GM21528 (cell line): ENCODE data around the gene TRIB2.
"Not testable (repeated sequence)": the region's sequence is repeated elsewhere in the genome, so short reads cannot be mapped to it uniquely, and the experiment has no call there.

Source experiments
- ATAC-seq: cut with Tn5 transposase; IDR thresholded peaks from one replicate; pipeline ENCODE4 v1.9.1; 2021; ENCODE audit warnings: mild to moderate bottlenecking, moderate library complexity; ENCODE audit not compliant: unreplicated experiment, low FRiP score

The TRIB2 gene

GRCh38 chr2:12716282-12717190, at the start of gene TRIB2:
TSS of gene TRIB2 (plus strand) at chr2:12716936. CDS start at chr2:12718308, 1,372 bp downstream.
- ATAC-seq, result peak; percentile 73

- no peak for ATAC-seq
These were observed 47.7 kb upstream of the TRIB2 start for GRCh38 chr2:12669036-12669435.

- no peak for ATAC-seq
These were observed 43.9 kb upstream of the TRIB2 start for GRCh38 chr2:12672711-12673315.

GRCh38 chr2:12674644-12675328, 42.0 kb upstream of the TRIB2 start:
- no peak for ATAC-seq

- ATAC-seq, result no peak
These were observed 41.4 kb upstream of the TRIB2 start for GRCh38 chr2:12675352-12675795.

GRCh38 chr2:12675801-12676200, 40.9 kb upstream of the TRIB2 start:
- no peak for ATAC-seq

GRCh38 chr2:12676771-12677170, 40.0 kb upstream of the TRIB2 start:
- no peak for ATAC-seq

GRCh38 chr2:12678186-12678585, 38.5 kb upstream of the TRIB2 start:
- ATAC-seq, result no peak

- no peak for ATAC-seq
These were observed 37.1 kb upstream of the TRIB2 start for GRCh38 chr2:12679550-12680072.

- not testable (repeated sequence) for ATAC-seq
These were observed 36.6 kb upstream of the TRIB2 start for GRCh38 chr2:12680115-12680514.

GRCh38 chr2:12682017-12682416, 34.7 kb upstream of the TRIB2 start:
- no peak for ATAC-seq

GRCh38 chr2:12683457-12684100, 33.2 kb upstream of the TRIB2 start:
- ATAC-seq, result no peak

GRCh38 chr2:12684471-12684936, 32.2 kb upstream of the TRIB2 start:
- ATAC-seq, result no peak

GRCh38 chr2:12685145-12685544, 31.6 kb upstream of the TRIB2 start:
- ATAC-seq, result no peak

- ATAC-seq, result no peak
These were observed 30.8 kb upstream of the TRIB2 start for GRCh38 chr2:12685956-12686355.

- ATAC-seq, result no peak
These were observed 29.9 kb upstream of the TRIB2 start for GRCh38 chr2:12686708-12687283.

- ATAC-seq, result no peak
These were observed 28.6 kb upstream of the TRIB2 start for GRCh38 chr2:12688091-12688490.

GRCh38 chr2:12688893-12689292, 27.8 kb upstream of the TRIB2 start:
- no peak for ATAC-seq

GRCh38 chr2:12693509-12693908, 23.2 kb upstream of the TRIB2 start:
- ATAC-seq, result no peak
